Fibroblast of mammary gland (primary cell): ENCODE measurements around the gene PLA2G4D.

Experiments used
- DNase-seq: peaks from one replicate; pipeline ENCODE4 v3.0.0-alpha.2; 2010; ENCODE audit warnings: low read depth
- H3K4me3 ChIP-seq: 2 replicates; pipeline ENCODE4 v1.5.1; 2011; ENCODE audit warnings: low read depth, mild to moderate bottlenecking, low read length, moderate library complexity; ENCODE audit not compliant: control insufficient read depth
- CTCF ChIP-seq: conservative IDR thresholded peaks from 2 replicates; pipeline ENCODE4 v1.5.1; 2011; ENCODE audit warnings: low read depth, low read length, inconsistent platforms; ENCODE audit not compliant: control insufficient read depth, insufficient read depth

Gene PLA2G4D

GRCh38 chr15:42050484-42051255 lies 43.7 kb downstream of the PLA2G4D start:
- DNase-seq, result no peak
- H3K4me3 ChIP-seq, result no peak overlapping the region
- TF ChIP-seq CTCF, result no peak

GRCh38 chr15:42048821-42049200 lies 45.6 kb downstream of the PLA2G4D start:
- H3K4me3 ChIP-seq, result no peak overlapping the region
- no peak for DNase-seq
- TF ChIP-seq CTCF, result no peak

GRCh38 chr15:42048080-42048820 lies 46.1 kb downstream of the PLA2G4D start:
- TF ChIP-seq CTCF, result no peak
- H3K4me3 ChIP-seq, result no peak overlapping the region
- DNase-seq, result no peak

GRCh38 chr15:42046597-42046996 lies 47.8 kb downstream of the PLA2G4D start:
- no peak for DNase-seq
- no peak overlapping the region for H3K4me3 ChIP-seq
- no peak for TF ChIP-seq CTCF

GRCh38 chr15:42045211-42045615 lies 49.1 kb downstream of the PLA2G4D start:
- TF ChIP-seq CTCF, result no peak
- no peak for DNase-seq
- H3K4me3 ChIP-seq, result no peak overlapping the region

GRCh38 chr15:42042602-42043400 lies 51.6 kb downstream of the PLA2G4D start:
- H3K4me3 ChIP-seq, result no peak overlapping the region
- TF ChIP-seq CTCF, result no peak
- no peak for DNase-seq
